ENCODE results near the gene OXSR1.
A peak's percentile ranks its signal among the peaks of the same experiment; 100 is the strongest.

The OXSR1 gene

DNA sequence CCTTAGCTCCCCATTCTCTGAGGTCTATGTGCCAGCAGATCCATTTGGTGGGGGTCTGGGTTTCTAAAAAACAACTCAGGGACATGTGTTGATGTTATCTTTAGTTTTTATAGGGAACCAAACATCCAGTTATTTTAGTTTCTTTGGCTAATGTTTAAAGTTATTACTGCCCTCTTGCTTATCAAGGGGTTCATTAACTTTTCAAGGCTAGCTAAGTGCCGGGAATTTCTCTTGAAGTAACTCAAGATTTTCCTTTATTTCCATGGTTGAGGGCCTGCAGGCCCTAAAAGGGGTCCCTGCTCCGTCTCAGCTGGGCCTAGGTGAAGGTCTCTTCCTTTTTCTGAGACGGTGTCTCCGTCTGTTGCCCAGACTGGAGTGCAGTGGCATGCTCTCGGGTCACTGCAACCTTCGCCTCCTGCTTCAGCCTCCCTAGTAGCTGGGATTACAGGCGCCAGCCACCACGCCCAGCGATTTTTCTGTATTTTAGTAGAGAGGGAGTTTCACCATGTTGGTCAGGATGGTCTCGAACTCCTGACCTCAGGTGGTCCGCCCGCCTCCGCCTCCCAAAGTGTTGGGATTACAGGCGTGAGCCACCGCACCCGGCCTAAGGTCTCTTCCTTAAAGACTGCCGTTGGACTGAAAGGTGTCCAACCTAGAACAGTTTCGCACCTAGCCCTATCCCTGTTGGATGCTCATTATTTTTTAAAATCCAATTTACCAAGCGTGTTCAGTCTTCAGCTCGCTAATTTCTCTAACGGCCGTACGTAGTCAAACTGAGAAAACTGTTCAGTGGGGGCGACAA is 1.3 kb upstream of the OXSR1 start:
- TF ChIP-seq REST (IDR thresholded peaks at IDR 0.05; ENCODE audit: insufficient read depth in 1 of 2, low read depth in 2 of 2, low read length in 2 of 2) (no peak), POLR2AphosphoS5 (IDR thresholded peaks at IDR 0.05; ENCODE audit: low read depth, low read length) (no peak), FOXP2 (optimal IDR thresholded peaks at IDR 0.05; ENCODE audit: borderline replicate concordance, extremely low read depth, extremely low read length, insufficient read depth) (no peak), TAF1 (IDR thresholded peaks at IDR 0.05; ENCODE audit: borderline replicate concordance, insufficient read depth, low read length) (no peak), SIN3A (IDR thresholded peaks at IDR 0.05; ENCODE audit: borderline replicate concordance, insufficient read depth, low read length) (no peak)

GRCh38 chr3:38164643-38164951 is 740 bp upstream of the OXSR1 start:
- TF ChIP-seq TAF1 (IDR thresholded peaks at IDR 0.05; ENCODE audit: borderline replicate concordance, insufficient read depth, low read length) (no peak), SIN3A (IDR thresholded peaks at IDR 0.05; ENCODE audit: borderline replicate concordance, insufficient read depth, low read length) (0 out of 2 replicates have a peak, but pooled peaks have one; percentile 12)

GRCh38 chr3:38165722-38166387 is 518 bp downstream of the OXSR1 start:
- TF ChIP-seq FOXP2 (optimal IDR thresholded peaks at IDR 0.05; ENCODE audit: borderline replicate concordance, extremely low read depth, extremely low read length, insufficient read depth) = no peak
- TF ChIP-seq REST (IDR thresholded peaks at IDR 0.05; ENCODE audit: insufficient read depth in 1 of 2, low read depth in 2 of 2, low read length in 2 of 2) = no peak
- TF ChIP-seq SIN3A (IDR thresholded peaks at IDR 0.05; ENCODE audit: borderline replicate concordance, insufficient read depth, low read length) = no peak
- no peak for TF ChIP-seq TAF1 (IDR thresholded peaks at IDR 0.05; ENCODE audit: borderline replicate concordance, insufficient read depth, low read length)
- TF ChIP-seq POLR2AphosphoS5 (IDR thresholded peaks at IDR 0.05; ENCODE audit: low read depth, low read length) = no peak

DNA sequence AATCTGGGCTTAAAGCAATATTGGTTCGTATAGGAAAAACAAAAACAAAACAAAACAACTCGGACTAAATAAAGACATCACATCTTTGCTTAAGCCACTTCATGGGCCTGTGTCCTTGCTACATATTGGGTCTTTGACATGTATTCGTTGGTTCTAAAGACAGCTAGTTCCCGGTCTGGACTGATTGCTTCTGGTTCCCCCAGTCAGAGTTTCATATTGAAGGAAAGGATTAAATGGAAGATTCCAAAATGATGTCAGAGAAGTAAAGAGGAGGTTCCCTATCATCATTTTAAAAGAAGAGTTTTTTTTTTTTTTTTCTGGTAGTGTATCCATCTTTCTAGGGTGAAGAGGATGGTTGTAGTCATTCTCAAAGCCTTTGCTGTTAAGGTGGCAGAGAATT is 2.3 kb downstream of the OXSR1 start:
- TF ChIP-seq REST (IDR thresholded peaks at IDR 0.05; ENCODE audit: insufficient read depth in 1 of 2, low read depth in 2 of 2, low read length in 2 of 2) (no peak), POLR2AphosphoS5 (IDR thresholded peaks at IDR 0.05; ENCODE audit: low read depth, low read length) (no peak), FOXP2 (optimal IDR thresholded peaks at IDR 0.05; ENCODE audit: borderline replicate concordance, extremely low read depth, extremely low read length, insufficient read depth) (no peak), TAF1 (IDR thresholded peaks at IDR 0.05; ENCODE audit: borderline replicate concordance, insufficient read depth, low read length) (no peak), SIN3A (IDR thresholded peaks at IDR 0.05; ENCODE audit: borderline replicate concordance, insufficient read depth, low read length) (no peak)

GRCh38 chr3:38168151-38169026 is 3.1 kb downstream of the OXSR1 start:
- TF ChIP-seq TAF1 (IDR thresholded peaks at IDR 0.05; ENCODE audit: borderline replicate concordance, insufficient read depth, low read length) (no peak), REST (IDR thresholded peaks at IDR 0.05; ENCODE audit: insufficient read depth in 1 of 2, low read depth in 2 of 2, low read length in 2 of 2) (no peak), FOXP2 (optimal IDR thresholded peaks at IDR 0.05; ENCODE audit: borderline replicate concordance, extremely low read depth, extremely low read length, insufficient read depth) (no peak), SIN3A (IDR thresholded peaks at IDR 0.05; ENCODE audit: borderline replicate concordance, insufficient read depth, low read length) (no peak), POLR2AphosphoS5 (IDR thresholded peaks at IDR 0.05; ENCODE audit: low read depth, low read length) (no peak)
